GM19351 (cell line): ENCODE results near the gene NLK.

Source experiments
- ATAC-seq: cut with Tn5 transposase; IDR thresholded peaks from one replicate; pipeline ENCODE4 v1.9.1; 2021; ENCODE audit warnings: mild to moderate bottlenecking, moderate library complexity; ENCODE audit not compliant: unreplicated experiment

NLK gene

DNA sequence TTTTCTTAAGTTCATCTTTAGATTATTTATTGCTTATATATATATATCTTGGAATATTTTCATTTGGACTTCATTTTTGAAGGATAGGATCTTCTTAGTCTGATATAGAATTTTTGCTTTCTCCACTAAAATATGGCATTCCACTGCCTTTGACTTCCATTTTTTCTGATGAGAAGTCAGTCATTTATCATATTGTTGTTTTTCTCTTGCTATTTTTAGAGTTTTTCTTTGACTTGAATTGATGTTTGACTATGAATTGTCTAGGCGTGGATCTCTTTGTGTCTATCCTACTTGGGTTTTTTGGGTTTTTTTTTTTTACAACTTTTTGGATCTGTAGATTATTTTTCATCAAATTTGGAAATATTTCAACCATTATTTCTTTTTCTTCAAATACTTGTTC is 67.7 kb downstream of the NLK start:
- no peak for ATAC-seq

DNA sequence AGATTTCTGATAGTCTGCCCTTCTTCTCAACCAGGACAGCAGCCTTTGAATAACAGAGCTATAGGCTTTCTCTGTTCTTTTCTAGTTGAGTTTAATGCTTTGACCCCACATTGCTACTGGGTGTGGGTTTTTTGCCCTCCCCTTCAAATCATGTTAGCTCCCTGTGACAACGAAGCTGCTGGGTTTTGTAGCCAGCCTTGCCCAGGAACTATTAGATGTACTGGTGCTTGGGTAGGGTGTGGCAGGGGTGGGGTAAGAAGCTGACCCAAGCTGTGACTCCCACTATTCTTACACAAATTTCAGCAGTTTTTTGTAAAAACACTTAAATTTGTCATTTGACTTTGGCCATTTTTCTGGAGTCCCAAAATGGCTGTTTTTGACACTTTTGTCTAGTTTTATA is 69.7 kb downstream of the NLK start:
- ATAC-seq: no peak

DNA sequence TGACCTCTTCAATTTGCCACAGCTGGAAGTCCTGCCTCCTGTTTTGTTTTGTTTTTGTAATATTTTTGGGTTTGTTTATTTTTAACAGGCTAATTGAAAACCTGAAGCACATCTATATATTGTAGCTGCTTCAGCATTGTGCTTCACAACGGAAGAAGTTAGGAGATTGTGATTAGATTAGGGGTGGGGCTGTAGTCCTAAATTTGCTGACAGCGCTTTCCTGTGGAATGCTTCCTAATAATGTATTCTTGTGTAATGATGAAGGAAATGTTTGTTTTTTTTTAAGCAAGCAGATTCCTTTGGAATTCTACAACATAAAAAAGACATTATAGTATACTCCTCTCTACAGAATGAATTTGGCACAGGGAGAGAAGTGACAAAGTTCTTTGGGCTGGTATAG is 70.1 kb downstream of the NLK start:
- no peak for ATAC-seq

DNA sequence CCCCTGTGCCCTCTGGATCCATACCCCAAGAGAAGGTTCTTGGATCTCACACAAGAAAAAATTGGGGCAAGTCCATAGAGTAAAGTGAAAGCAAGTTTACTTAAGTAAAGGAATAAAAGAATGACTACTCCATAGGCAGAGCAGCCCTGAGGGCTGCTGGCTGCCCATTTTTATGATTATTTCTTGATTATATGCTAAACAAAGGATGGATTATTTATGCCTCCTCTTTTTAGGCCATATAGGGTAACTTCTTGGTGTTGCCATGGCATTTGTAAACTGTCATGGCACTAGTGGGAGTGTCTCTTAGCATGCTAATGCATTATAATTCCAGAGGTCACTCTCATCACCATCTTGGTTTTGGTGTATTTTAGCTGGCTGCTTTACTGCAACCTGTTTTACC is 70.8 kb downstream of the NLK start:
- no peak for ATAC-seq

DNA sequence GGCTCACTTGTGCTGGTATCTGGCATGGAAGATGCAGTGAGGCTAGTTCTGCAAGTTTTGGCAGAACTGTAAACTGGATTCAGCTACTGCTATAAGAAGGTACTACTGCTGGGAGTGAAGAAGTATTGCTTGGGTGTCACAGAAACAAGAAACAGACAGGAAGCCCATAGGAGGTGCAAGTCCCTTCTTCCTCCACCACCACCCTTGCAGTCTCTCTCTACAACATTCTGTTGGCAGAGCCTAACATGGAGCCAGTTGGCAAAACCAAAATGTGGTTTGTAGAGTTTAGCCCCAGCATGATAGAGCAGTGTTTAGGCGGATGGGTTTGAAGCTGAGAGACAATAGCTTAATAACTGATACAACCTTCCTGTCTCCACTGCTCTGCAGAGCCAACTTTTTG is 72.6 kb downstream of the NLK start:
- ATAC-seq: no peak

DNA sequence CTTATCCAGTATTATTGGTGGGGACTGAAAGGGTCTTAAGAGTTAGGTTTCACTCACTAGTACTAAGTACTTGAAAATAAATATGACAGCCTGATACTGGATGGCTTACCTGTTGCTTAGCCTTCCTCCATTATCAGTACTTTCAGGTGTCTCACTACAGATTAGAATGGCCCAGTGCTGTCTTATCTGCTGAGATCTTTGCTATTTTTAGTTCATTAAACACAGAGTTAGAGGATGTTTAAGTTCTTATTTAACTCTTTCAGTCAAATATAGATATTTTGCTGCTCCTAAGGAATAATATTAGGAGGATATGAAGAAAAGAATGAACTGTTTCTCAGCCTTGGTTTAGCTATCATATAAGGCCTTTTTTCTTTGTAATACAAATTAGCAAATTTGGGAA is 74.8 kb downstream of the NLK start:
- no peak for ATAC-seq

DNA sequence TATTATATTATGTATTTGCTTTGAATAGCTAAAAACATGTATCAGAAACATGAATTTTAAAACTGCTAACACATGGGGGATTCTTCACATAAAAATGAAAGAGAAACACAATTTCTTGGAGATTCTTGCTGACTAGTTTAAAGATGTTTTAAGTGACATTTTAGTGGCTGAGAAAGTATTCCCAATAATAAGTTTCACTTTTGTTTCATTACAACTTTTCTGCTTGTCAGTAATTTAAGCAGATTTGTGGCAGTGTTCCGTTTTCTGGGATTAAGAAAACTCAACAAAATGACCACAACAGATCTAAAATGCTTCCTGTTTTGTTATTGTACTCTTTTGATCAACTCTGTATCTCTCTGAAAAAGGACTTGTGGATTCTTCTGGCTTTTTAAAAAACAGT is 75.9 kb downstream of the NLK start:
- ATAC-seq: no peak

DNA sequence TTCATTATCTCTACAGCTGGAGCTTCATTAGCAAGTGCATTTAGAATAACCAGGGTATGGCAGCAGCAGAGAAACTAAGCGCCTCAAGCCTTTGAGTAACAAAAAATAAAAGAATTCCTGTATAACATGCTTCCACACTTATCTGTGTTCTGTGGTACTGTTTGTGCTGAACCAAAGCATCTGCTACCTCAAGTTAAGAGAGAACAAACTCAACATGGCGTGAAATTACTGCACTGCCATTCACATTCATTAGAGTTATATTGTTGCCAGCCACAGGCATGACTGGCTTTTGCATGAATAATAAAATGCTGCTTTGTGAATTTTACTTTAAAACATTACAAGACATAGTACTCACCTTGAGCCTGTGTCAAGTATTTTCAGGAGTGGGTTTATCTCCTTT is 76.6 kb downstream of the NLK start:
- no peak for ATAC-seq

DNA sequence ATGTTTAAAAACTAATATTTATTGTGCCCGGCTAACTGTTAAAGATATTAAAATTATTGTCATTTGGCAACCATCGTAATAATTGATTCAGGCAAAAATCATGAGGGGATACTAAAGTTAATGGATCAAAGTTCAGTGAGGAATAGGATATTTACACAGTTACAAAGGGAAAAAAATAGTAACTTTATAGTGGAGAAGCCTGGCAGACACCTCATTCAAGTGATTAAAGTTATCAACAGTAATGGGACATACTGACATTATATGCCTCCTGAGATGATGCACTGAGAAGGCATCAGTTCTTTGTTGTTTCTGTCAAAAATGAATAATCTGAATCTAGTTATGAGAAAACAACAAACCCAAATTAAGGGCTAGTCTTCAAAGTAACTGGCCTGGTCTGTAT is 77.1 kb downstream of the NLK start:
- no peak for ATAC-seq

DNA sequence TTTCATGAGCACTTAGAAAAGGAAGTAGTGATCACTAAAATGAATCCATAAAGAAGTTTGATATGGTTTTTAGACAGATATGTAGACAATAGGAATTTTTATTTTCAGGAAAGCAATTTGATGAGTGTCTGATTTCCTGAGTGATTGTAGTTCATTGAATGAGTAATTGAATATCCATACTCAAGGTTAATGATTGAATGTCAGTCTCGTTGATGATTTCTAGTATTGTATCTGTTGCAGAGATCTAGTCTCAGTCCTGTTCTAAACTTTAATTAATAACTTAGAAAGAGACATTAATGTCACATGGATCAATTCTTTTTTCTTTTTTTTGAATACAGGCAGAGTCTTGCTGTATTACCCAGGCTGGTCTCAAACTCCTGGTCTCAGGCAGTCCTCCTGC is 78.3 kb downstream of the NLK start:
- ATAC-seq: no peak

DNA sequence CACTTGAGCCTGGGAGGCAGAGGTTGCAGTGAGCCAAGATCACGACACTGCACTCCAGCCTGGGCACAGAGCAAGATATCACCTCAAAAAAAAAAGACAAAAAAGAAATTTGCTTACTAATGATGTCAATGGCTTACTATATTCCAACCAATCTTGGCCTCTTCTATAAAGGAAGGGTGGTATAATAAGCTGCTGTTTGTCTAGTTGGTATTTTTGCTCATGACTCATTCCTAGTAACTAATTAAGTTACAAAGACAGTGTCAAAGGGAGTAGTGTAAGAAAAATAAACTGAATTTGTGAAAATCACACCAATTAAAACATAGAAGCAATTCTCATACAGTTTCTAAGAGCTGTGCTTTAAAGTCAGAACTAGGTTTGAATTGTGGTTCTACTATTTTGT is 82.5 kb downstream of the NLK start:
- no peak for ATAC-seq

DNA sequence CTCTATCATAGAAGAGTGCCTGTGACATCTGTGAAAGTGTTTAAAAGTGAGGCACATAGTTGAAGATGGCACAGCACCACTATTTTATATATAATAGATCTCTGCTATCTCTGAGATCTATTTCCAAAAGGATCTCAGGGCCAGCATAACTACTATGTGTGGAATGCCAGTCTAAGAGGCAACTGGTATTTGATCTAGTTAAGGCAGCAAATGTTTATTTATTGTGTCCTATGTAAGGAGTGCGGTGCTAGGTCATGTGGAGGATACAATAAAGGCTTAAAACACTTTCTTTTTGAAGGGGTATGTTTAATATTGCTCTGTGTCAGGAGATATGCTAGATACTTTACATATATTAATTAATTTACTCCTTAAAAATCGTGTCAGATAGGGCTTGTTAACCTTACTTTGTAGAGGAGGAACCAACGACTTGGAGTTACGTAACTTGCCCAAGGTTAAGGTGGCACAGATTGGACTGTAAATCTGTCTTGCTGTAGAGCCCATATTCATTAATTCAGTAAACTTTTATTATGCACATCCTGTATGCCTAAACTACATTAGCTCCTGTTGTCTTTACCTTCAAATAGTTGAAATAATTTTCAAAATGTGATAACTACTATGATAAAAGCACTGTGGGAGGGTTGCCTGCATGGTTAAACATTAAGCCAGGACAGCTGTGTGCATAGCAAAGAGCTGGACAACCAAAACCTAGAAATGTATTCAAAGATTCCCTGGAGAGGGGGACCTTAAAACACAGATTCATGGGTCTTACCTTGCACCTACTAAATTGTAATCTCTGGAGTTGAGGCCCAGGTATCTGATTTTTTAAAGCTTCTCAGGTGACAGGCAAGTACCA is 83.3 kb downstream of the NLK start:
- ATAC-seq: no peak

DNA sequence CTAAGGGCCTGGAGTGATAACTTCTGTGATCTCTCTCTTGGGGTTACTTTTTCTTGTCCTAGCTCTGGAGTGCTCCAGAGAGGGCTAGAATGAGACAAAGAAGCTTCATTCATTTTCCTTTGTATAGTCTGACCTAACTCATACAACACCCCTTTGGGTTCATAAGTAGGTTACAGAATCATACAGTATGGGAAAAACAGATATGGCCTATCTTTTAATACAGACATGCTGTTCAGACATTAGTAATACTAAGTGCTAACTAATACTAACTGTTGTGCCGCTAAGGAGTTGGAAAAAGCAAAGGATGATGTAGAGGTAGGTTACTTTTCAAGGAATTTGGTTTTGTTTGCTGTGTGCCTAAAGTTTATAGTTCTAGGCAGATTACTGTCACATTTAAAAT is 84.7 kb downstream of the NLK start:
- ATAC-seq: no peak

DNA sequence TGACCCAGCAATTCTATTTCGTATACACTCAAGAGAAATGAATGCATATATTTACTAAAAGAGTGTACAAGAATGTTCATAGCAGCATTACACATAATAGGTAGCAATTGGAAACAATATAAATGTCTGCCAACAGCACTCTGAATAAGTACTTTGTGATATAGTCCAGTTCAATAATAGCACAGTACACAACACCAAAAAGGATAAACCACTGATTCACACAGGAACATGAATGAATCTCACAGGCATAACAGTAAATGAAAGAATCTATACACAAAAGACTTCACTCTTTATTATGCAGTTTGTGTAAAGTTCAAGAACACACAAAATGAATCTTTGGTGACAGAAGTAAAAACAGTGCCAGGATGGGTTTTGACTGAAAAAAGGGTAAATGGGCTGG is 86.3 kb downstream of the NLK start:
- ATAC-seq: no peak

DNA sequence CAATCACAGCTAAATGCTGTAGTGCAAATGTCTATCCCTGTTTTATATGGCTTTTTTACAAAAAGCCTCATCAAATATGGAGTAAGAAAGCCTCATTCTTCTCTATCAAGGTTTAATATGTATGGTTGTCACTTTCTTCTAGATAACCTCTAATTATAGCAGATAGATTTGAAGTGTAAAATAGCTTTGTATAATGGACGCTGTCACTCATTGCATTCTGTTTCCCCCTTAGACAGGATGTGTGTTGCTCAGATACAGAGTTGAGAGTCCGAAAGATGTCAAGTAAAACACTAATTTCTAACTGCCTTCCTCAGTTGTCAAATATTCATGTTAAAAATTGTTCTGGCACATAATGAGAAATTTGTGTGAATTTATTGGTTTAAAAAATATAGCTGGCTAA is 88.0 kb downstream of the NLK start:
- no peak for ATAC-seq

DNA sequence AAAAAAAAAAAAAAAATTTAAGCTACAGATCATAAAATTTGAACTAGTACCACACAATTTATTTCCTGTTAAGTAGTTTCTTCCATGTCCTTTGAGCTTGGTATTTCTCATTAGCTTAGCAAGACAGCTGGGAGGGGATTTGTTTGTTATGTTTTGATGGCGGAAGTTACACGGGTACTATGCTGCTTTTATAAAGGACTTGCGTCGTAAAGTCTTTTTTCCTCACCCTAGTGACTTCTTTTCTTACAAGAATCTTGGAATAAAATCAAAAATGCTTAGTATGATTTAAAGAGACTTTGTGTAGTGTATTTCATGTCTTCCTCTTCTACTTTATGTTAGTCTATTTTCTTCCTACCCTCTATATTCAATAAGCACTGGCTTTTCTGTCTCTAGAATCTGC is 89.1 kb downstream of the NLK start:
- ATAC-seq: no peak

DNA sequence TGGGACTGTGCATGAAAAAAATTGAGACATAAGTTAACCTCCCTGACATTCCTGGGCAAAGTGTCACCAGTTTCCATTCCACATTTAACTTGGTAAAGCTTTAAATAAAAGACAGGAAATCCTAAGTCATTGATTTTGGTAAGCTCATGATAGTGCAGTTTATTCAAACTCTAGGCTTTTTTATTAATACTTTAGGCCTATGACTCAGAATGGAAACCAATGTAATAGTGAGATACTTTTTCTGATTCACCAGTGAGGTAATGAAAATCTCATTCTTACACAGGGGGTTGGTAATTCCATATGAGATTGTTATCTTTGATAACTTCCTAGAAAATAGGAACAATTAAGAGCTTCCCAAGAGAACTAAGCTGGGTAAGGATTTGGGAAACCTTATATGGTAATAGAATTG is 91.1 kb downstream of the NLK start:
- no peak for ATAC-seq

DNA sequence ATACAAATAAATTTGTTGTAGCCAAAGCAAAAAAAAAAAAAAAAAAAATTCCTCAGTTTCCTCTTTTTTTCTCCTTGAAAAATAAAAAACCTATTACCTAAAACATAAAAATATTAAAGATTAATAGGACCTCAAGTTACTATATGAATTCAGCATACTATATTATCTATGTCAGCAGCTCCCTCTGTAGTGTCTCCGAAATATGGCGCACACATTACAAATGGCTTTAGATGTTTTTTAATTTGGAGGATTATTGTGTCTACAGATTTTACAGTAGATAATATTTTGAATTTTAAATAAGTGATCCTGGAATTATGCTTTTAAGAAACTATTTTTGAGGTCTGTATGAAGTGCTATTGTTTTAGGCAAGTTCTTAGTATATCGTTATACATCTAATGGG is 94.4 kb downstream of the NLK start:
- ATAC-seq: no peak

DNA sequence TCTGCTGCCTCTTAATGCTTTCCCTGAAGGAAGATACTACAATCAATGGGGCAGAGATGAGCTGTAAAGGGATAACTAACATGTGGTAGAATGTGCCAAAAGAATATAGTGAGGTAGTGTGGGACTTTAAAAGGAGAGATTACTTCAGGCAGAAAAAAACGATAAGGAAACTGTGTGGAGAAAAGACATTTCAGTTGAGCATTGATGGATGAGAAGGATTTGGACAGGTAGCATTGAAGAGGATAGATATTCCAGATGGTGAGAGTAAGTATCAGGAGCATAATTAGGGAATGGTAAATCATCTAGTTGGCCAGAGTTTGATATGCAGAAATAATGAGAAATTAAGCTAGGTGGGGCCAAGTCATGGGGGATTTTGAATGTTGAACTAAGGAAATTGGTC is 97.3 kb downstream of the NLK start:
- no peak for ATAC-seq

DNA sequence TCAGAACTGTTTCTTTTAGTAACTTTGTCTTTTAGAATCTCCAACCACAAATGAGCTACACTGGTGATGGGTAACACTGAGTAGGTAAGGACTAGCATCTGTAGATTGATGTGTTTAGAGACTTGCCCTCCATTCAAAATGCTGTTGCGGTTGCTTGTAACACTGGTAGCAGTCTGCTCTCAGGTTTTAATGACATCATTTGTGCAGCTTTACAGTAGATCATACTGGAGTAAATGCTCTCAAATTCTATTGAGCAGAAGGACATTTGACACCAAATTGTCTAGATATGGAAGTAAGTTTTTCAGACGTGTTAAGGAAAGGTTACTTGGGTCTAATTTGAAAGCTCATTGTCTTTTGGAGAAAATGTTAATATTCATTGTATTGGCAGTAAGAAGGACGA is 98.8 kb downstream of the NLK start:
- ATAC-seq: no peak

DNA sequence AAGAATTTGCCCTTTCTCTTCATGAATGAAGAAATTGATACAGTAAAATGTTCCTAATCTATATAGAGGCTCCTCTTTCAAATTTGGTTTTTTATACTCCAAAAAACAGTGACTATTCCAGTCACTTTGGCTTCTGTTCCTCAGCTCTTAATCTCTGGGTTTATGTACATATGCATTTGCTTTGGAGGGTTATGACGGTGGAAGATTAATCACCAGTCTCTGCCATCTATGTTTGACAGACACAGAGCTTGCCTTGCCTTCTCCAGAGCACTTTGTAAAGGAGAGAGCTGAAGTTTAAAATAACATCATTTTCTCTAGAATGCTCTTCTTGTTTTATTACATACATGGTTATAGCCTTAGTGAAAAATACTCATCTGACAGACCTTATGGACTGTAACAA is 99.3 kb downstream of the NLK start:
- no peak for ATAC-seq

DNA sequence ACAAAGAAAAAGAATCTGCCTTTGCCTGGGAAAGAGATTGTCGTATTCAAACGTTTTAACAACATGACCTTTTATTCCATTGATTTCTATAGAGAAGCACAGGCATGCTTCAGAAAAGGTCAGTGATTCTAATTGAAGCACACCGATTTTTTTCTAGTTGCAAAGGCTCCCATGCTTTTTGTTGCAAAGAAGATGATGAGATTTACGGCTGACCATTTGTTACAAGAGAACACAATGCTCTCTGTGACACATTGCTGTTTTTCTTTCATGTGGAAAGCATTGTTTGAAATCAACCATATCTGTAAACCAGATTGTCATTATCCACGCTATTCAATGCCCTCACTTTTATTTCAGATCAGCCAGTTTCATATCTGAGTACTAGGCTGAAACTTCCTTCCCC is 99.8 kb downstream of the NLK start:
- ATAC-seq: no peak

DNA sequence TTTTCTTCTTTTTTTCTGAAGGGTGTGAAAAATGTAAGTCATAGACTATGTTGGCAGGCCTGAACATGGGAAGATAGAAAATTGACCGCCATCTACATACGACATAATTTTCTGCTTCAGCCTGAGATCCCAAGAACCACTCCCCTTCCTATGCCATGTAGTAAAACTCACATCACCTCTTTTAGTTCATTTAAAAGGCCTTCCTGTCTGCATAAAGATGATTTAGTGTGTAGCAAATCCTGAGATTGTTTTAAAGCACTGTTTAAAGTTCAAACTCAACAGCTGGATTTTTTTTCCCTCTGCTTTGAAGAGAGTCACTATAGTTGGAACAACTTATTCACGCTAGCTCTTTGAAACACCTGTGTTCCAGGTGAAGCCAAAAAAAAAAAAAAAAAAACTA is 101.5 kb downstream of the NLK start:
- ATAC-seq: no peak
